Middle frontal gyrus (tissue), 1 donor: ENCODE results near the gene CERS4.
"Not testable (repeated sequence)": the region's sequence is repeated elsewhere in the genome, so short reads cannot be mapped to it uniquely, and the experiment has no call there.

Source experiments
- DNase-seq: peaks from one replicate; pipeline ENCODE4 v3.0.0-alpha.2; 2015; ENCODE audit warnings: low spot score; ENCODE audit errors: extremely low spot score

CERS4 gene

DNA sequence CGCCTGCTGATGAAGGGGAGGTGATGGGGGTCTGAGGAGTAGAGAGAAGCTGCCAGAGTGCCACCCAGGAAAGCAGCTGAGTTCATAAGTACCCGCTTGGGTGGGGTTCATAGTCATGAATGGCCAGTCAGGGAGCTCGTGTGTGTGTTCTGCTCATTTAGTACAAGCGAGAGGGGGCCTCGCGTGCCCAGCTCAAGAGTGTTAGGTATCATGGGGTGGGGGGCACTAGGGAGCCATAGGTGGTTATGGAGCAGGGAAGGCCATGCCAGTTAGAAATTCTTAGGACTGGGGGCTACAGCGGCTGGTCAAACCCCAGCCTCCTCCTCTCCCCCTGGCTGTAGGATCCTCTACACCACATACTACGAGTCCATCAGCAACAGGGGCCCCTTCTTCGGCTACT is 52.2 kb downstream of the CERS4 start:
- DNase-seq: no peak

DNA sequence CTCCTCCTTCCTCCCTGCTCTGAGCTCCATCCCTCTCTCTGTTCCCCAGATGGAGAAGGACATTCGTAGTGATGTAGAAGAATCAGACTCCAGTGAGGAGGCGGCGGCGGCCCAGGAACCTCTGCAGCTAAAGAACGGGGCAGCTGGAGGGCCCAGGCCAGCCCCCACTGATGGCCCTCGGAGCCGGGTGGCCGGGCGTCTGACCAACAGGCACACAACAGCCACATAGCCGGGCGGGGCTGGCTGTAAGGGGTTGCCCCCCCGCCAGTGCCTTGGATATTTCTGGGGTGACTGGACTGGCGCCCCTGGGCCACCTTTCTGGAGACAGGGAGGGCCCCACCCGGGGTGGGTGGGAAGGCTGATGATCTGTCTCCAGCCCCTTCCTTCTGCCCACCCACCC is 52.7 kb downstream of the CERS4 start:
- no peak for DNase-seq

GRCh38 chr19:8262431-8262830 is 53.3 kb downstream of the CERS4 start:
- no peak for DNase-seq

DNA sequence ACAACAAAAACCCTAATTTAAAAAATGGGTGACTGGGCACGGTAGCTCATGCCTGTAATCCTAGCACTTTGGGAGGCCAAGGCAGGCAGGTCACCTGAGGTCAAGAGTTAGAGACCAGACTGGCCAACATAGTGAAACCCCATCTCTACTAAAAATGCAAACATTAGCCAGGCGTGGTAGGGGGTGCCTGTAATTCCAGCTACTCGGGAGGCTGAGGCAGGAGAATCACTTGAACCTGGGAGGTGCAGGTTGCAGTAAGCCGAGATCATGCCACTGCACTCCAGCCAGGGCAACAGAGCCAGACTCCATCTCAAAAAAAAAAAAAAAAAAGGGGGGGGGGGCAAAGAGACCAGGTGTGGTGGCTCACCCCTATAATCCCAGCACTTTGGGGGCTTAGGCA is 55.1 kb downstream of the CERS4 start:
- not testable (repeated sequence) for DNase-seq

DNA sequence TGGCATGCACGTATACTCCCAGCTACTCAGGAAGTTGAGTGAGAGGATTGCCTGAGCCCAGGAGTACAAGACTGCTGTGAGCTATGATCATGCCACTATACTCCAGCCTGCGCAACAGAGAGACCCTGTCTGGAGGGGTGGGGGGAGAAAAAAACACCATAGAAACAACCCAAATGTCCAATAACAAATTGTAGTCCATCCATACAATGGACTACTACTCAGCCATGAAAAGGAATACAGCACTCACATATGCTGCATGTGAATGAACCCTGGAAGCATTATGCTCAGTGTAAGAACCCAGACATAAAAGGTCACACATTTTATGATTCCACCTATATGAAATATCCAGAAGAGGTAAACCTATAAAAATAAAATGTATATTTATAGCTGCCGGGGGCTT is 56.7 kb downstream of the CERS4 start:
- DNase-seq: no peak

DNA sequence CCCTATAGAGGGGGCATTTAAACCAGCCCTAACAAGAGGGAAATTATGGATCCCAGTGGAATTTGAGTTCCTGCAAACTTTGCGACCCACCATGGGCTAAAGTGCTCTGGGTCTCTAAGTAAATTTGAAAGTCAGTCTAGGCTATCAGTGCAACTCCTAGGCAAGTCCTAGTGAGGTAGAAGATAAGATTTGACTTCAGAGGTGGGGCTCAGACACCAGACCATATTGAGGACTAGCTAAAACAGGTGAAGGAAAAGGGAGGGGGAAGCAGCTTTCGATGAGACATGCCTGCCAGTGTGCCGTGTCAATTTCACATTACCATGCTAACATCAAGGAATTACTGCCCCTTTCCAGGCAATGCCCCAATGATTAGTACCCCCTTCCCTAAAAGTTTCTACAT is 60.6 kb downstream of the CERS4 start:
- no peak for DNase-seq

GRCh38 chr19:8276508-8276907 is 67.3 kb downstream of the CERS4 start:
- not testable (repeated sequence) for DNase-seq

DNA sequence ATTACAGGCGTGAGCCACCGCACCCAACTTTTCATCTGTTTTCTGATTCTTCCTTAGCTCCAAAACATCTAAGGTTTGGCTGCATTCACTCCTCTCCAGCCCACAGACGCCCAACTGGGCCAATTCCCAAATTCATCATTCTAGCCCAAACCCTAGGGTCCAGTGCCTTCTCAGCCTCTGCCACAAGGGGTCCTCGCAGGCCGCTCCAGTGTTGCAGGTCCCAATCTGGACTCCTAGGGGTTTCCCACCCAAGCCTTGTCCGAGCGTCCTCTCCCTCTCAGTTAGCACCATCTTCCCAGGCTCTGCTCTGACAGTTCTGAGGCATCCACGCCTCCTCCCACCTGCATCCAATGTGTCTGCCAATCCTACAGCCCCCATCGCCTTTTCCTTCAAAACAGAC is 82.2 kb downstream of the CERS4 start:
- not testable (repeated sequence) for DNase-seq

- DNase-seq: no peak
Measured at GRCh38 chr19:8302357-8302691, 93.2 kb downstream of the CERS4 start.

DNA sequence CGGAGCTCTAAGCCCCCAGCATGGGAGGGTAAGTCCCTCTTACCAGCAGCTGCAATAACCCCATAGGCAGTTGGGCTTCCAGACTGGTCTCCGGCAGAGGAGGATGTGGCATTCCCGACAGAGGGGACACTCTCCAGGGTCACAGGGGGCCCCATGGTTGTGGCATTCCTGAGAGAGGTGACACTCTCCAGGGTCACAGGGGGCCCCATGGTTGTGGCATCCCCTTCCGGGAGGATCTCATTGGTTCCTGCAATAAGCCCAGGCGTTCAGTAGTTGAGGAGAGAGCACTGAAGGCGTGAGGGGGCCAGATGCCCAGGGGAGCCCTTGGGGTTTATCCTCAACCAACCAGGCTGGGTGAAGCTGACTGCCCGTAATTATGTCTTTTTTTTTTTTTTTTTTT is 93.6 kb downstream of the CERS4 start:
- DNase-seq: no peak

DNA sequence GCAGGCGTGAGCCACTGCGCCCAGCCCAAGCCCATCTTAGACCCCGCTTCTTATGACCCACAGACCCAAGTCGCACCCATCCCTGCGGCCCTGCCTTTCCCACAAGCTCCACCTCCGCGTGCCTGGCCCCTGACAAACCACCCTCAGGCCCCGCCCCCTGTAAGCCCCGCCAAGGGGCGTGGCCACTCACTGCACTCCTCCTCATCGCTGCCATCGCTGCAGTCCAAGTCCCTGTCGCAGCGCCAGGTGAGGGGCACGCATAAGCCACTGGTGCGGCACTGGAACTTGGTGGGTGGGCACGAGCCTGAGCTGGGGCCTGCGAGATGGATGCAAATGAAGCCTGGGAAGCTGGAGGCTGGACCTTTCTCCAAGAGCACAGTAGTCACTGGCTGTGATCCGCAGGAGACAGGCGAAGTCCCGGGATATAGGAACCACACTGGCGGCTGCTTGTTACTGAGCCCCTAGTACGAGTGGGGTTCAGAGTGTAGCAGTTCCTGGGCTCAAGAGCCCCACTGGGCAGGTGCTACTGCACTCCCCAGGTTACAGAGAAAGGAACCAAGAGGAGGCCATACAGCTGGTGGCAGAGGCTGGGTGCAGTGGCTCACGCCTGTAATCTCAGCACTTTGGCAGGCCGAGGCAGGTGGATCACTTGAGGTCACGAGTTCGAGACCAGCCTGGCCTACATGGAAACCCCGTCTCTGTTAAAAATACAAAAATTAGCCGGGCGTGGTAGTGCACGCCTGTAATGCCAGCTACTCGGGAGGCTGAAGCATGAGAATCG is 95.9 kb downstream of the CERS4 start:
- DNase-seq: no peak

- DNase-seq: no peak
Measured at GRCh38 chr19:8305798-8306197, 96.6 kb downstream of the CERS4 start.

DNA sequence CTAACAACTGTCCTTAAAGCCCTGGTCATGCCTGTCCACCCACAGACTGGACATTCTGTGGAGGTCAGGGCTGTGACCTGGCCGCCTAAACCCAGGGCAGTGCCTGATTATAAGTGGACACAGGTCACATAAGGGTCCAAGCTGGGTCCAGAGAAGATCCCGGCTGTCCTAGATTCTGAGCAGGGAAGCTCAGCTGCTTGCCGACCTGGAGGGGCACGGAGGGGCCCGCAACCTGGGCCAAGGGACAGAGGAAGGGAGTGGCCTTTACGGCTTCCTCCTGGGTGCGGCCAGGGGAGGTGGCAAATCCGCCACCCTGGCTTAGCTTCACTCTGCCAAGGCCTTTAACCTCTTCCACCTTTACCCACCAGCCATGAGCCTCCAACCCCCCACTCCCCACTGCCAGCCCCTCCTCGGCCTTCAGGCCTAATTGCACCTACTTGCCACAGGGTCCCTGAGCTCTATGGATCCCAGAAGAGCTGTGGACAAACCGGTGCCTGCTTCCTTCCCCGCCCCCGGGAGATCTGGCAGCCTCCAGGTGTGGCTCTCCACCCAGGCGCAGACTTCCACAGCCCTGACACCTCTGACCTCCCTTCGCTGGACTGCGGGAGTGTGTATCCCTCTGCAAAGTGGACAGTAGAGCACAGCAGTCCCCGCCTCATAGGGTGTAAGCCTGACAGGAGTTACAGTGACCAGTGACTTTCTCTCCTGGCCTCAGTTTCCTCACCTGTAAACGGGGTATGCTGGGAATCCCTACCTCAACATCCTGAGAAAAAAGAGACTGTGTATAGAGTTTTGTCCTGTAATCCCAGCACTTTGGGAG is 97.3 kb downstream of the CERS4 start:
- DNase-seq: no peak

DNA sequence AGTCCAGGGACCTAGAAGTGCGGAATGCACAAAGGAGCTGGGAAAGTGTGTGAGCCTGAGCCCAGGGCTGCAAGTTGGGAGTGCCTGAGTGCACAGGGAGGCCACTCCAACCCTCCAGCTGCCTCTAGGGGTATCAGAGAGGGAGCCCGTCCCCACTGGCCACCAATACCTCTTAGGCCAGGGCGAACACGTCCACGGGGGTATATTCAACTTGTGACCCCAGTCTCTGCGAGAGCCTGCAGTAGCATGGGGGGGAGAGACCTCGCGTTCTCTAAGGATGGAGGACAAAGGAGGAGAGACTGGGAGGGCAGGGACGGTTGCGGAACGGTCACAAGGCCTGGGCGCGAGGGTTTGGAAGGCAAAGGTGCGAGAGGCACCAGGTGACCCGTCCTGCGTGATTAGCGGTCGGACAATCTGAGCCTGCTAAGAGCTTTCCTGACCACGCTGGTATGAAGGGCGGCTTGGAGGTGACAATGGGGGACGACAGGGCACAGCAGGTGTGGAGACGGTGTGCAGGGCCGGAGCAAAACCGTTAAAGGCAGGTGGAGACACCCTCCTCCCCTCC is 98.3 kb downstream of the CERS4 start:
- DNase-seq: no peak

- DNase-seq: peak; percentile 84
Measured at GRCh38 chr19:8307965-8308866, 99.0 kb downstream of the CERS4 start, which contains the start of gene CD320. Gene CD320, minus strand, starts transcription at chr19:8308358. Its CDS starts 68 bp downstream, at chr19:8308290.

DNA sequence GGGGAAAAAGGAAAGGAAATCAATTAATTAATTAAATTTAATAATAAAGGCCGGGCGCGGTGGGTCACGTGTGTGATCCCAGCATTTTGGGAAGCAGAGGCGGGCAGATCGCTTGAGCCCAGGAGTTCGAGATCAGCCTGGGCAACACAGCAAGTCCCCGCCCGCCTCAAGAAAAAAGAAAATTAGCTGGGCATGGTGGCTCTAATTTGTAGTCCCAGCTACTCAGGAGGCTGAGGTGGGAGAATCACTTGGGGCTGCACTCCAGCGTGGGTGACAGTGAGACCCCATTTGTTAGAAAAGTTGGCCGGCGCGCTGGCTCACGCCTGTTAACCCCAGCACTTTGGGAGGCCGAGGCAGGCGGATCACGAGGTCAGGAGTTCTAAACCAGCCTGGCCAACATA is 99.7 kb downstream of the CERS4 start:
- no peak for DNase-seq

DNA sequence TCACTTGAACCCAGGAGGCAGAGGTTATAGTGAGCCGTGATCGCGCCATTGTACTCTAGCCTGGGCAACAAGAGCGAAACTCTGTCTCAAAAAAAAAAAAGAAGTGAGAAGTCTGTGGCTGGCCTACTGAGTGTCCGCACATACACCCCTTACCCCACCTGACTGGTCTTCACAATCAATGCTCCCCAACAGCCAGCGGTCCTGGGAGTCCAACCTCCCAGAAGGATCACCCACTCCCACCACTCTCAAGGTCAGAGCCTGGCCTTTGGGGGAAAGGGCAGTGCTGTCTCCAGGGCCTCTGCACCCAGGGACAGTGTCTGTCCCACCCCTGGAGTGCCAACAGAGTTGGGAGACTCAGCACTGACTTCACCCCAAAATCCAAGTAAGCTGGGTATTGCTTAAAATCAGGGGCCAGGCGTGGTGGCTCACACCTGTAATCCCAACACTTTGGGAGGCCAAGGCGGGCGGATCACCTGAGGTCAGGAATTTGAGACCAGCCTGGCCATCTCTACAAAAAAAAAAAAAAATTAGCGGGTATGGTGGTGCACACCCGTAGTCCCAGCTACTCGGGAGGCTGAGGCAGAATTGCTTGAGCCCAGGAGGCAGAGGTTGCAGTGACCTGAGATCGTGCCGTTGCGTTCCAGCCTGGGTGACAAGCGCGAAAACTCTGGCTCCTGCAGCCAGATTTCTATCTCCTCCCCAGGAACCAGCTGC is 101.3 kb downstream of the CERS4 start:
- no peak for DNase-seq

GRCh38 chr19:8311461-8312260 is 102.5 kb downstream of the CERS4 start:
- DNase-seq: no peak
